ENCODE measurements around the gene AADACL2. TPM values are rescaled to one million over a fixed set of nuclear protein-coding genes. Genes with fewer than 3 reads are reported as not detected.
"Not testable (repeated sequence)": the region's sequence is repeated elsewhere in the genome, so short reads cannot be mapped to it uniquely, and the experiment has no call there.

AADACL2 gene
- total and polyA plus RNA-seq, 4 donors = not detected

- Histone ChIP-seq H3K27me3 (ENCODE audit: control insufficient read depth, insufficient read depth, low read length) (no peaks in the 10 kb centered on the region), H3K9me3 (ENCODE audit: control insufficient read depth, insufficient read depth, low read length) (no peaks in the 10 kb centered on the region), H3K4me3 (ENCODE audit: low read depth, low read length) (no peak overlapping the region), H3K4me1 (ENCODE audit: control insufficient read depth, insufficient read depth, low read length) (no peaks in the 10 kb centered on the region), H3K36me3 (ENCODE audit: control insufficient read depth, insufficient read depth, low read length) (no peaks in the 10 kb centered on the region), H3K27ac (ENCODE audit: low read depth, low read length) (no peak overlapping the region)
- no peak for DNase-seq (ENCODE audit: low read depth in 4 of 6, low spot score in 6 of 6)
- WGBS (ENCODE audit: insufficient coverage) = 81% methylated on average over 2 of the region's 4 CpGs
Measured at GRCh38 chr3:151753846-151754245, 20.1 kb downstream of the AADACL2 start.

GRCh38 chr3:151761581-151761980 lies 27.9 kb downstream of the AADACL2 start:
- no CpG with 5 or more reads among the region's 1 CpG for WGBS (ENCODE audit: insufficient coverage)
- Histone ChIP-seq H3K9me3 (ENCODE audit: control insufficient read depth, insufficient read depth, low read length) (no peaks in the 10 kb centered on the region), H3K36me3 (ENCODE audit: control insufficient read depth, insufficient read depth, low read length) (no peaks in the 10 kb centered on the region), H3K4me1 (ENCODE audit: control insufficient read depth, insufficient read depth, low read length) (no peaks in the 10 kb centered on the region), H3K27ac (ENCODE audit: low read depth, low read length) (no peak overlapping the region), H3K4me3 (ENCODE audit: low read depth, low read length) (no peak overlapping the region), H3K27me3 (ENCODE audit: control insufficient read depth, insufficient read depth, low read length) (no peaks in the 10 kb centered on the region)
- no peak for DNase-seq (ENCODE audit: low read depth in 4 of 6, low spot score in 6 of 6)

- DNase-seq (ENCODE audit: low read depth in 4 of 6, low spot score in 6 of 6); H3K4me3 ChIP-seq (ENCODE audit: low read depth, low read length); H3K27me3 ChIP-seq (ENCODE audit: control insufficient read depth, insufficient read depth, low read length); H3K4me1 ChIP-seq (ENCODE audit: control insufficient read depth, insufficient read depth, low read length); H3K27ac ChIP-seq (ENCODE audit: low read depth, low read length); H3K36me3 ChIP-seq (ENCODE audit: control insufficient read depth, insufficient read depth, low read length); H3K9me3 ChIP-seq (ENCODE audit: control insufficient read depth, insufficient read depth, low read length): not testable (repeated sequence)
- WGBS (ENCODE audit: insufficient coverage) = no CpG with 5 or more reads among the region's 1 CpG
Measured at GRCh38 chr3:151764699-151765098, 31.0 kb downstream of the AADACL2 start.

GRCh38 chr3:151765685-151766084 lies 32.0 kb downstream of the AADACL2 start:
- H3K4me1 ChIP-seq (ENCODE audit: control insufficient read depth, insufficient read depth, low read length) = peaks cover 3% of the 10 kb centered on the region
- no peaks in the 10 kb centered on the region for H3K36me3 ChIP-seq (ENCODE audit: control insufficient read depth, insufficient read depth, low read length)
- H3K27ac ChIP-seq (ENCODE audit: low read depth, low read length) = no peak overlapping the region
- H3K9me3 ChIP-seq (ENCODE audit: control insufficient read depth, insufficient read depth, low read length) = no peaks in the 10 kb centered on the region
- no peak overlapping the region for H3K4me3 ChIP-seq (ENCODE audit: low read depth, low read length)
- no peaks in the 10 kb centered on the region for H3K27me3 ChIP-seq (ENCODE audit: control insufficient read depth, insufficient read depth, low read length)
- DNase-seq (ENCODE audit: low read depth in 4 of 6, low spot score in 6 of 6) = no peak

GRCh38 chr3:151766454-151766853 lies 32.7 kb downstream of the AADACL2 start:
- Histone ChIP-seq H3K36me3 (ENCODE audit: control insufficient read depth, insufficient read depth, low read length) (no peaks in the 10 kb centered on the region), H3K4me1 (ENCODE audit: control insufficient read depth, insufficient read depth, low read length) (peaks cover 7% of the 10 kb centered on the region), H3K4me3 (ENCODE audit: low read depth, low read length) (no peak overlapping the region), H3K27me3 (ENCODE audit: control insufficient read depth, insufficient read depth, low read length) (no peaks in the 10 kb centered on the region), H3K9me3 (ENCODE audit: control insufficient read depth, insufficient read depth, low read length) (no peaks in the 10 kb centered on the region), H3K27ac (ENCODE audit: low read depth, low read length) (no peak overlapping the region)
- no peak for DNase-seq (ENCODE audit: low read depth in 4 of 6, low spot score in 6 of 6)
- WGBS (ENCODE audit: insufficient coverage) = no CpG with 5 or more reads among the region's 2 CpGs

- Histone ChIP-seq H3K4me1 (ENCODE audit: control insufficient read depth, insufficient read depth, low read length) (peaks cover 9% of the 10 kb centered on the region), H3K4me3 (ENCODE audit: low read depth, low read length) (no peak overlapping the region), H3K9me3 (ENCODE audit: control insufficient read depth, insufficient read depth, low read length) (no peaks in the 10 kb centered on the region), H3K27ac (ENCODE audit: low read depth, low read length) (no peak overlapping the region), H3K36me3 (ENCODE audit: control insufficient read depth, insufficient read depth, low read length) (no peaks in the 10 kb centered on the region), H3K27me3 (ENCODE audit: control insufficient read depth, insufficient read depth, low read length) (no peaks in the 10 kb centered on the region)
- DNase-seq (ENCODE audit: low read depth in 4 of 6, low spot score in 6 of 6) = no peak
- no CpG with 5 or more reads among the region's 1 CpG for WGBS (ENCODE audit: insufficient coverage)
Measured at GRCh38 chr3:151768393-151768930, 34.7 kb downstream of the AADACL2 start.

GRCh38 chr3:151769175-151769574 lies 35.4 kb downstream of the AADACL2 start:
- H3K4me3 ChIP-seq (ENCODE audit: low read depth, low read length) = no peak overlapping the region
- no peak for DNase-seq (ENCODE audit: low read depth in 4 of 6, low spot score in 6 of 6)
- WGBS (ENCODE audit: insufficient coverage) = no CpG with 5 or more reads among the region's 2 CpGs
- H3K27ac ChIP-seq (ENCODE audit: low read depth, low read length) = peak overlapping the region; percentile 52
- H3K4me1 ChIP-seq (ENCODE audit: control insufficient read depth, insufficient read depth, low read length) = peaks cover 9% of the 10 kb centered on the region
- H3K27me3 ChIP-seq (ENCODE audit: control insufficient read depth, insufficient read depth, low read length) = no peaks in the 10 kb centered on the region
- H3K36me3 ChIP-seq (ENCODE audit: control insufficient read depth, insufficient read depth, low read length) = no peaks in the 10 kb centered on the region
- no peaks in the 10 kb centered on the region for H3K9me3 ChIP-seq (ENCODE audit: control insufficient read depth, insufficient read depth, low read length)

- Histone ChIP-seq H3K4me3 (ENCODE audit: low read depth, low read length) (no peak overlapping the region), H3K27me3 (ENCODE audit: control insufficient read depth, insufficient read depth, low read length) (no peaks in the 10 kb centered on the region), H3K4me1 (ENCODE audit: control insufficient read depth, insufficient read depth, low read length) (peaks cover 9% of the 10 kb centered on the region), H3K9me3 (ENCODE audit: control insufficient read depth, insufficient read depth, low read length) (no peaks in the 10 kb centered on the region), H3K36me3 (ENCODE audit: control insufficient read depth, insufficient read depth, low read length) (no peaks in the 10 kb centered on the region), H3K27ac (ENCODE audit: low read depth, low read length) (peak overlapping the region; percentile 3)
- peak in 1 of 6 donors; percentile 42 for DNase-seq (ENCODE audit: low read depth in 4 of 6, low spot score in 6 of 6)
- WGBS (ENCODE audit: insufficient coverage) = 60% methylated on average over 3 of the region's 4 CpGs
Measured at GRCh38 chr3:151770956-151771355, 37.2 kb downstream of the AADACL2 start.

- 90% methylated on average over 3 of the region's 4 CpGs for WGBS (ENCODE audit: insufficient coverage)
- H3K4me1 ChIP-seq (ENCODE audit: control insufficient read depth, insufficient read depth, low read length) = peaks cover 9% of the 10 kb centered on the region
- H3K4me3 ChIP-seq (ENCODE audit: low read depth, low read length) = no peak overlapping the region
- no peak overlapping the region for H3K27ac ChIP-seq (ENCODE audit: low read depth, low read length)
- H3K27me3 ChIP-seq (ENCODE audit: control insufficient read depth, insufficient read depth, low read length) = no peaks in the 10 kb centered on the region
- no peaks in the 10 kb centered on the region for H3K9me3 ChIP-seq (ENCODE audit: control insufficient read depth, insufficient read depth, low read length)
- DNase-seq (ENCODE audit: low read depth in 4 of 6, low spot score in 6 of 6) = no peak
- no peaks in the 10 kb centered on the region for H3K36me3 ChIP-seq (ENCODE audit: control insufficient read depth, insufficient read depth, low read length)
Measured at GRCh38 chr3:151772825-151773480, 39.2 kb downstream of the AADACL2 start.

GRCh38 chr3:151774235-151774634 lies 40.5 kb downstream of the AADACL2 start:
- 100% methylated on average over 1 of the region's 1 CpG for WGBS (ENCODE audit: insufficient coverage)
- H3K9me3 ChIP-seq (ENCODE audit: control insufficient read depth, insufficient read depth, low read length) = no peaks in the 10 kb centered on the region
- DNase-seq (ENCODE audit: low read depth in 4 of 6, low spot score in 6 of 6) = no peak
- H3K27ac ChIP-seq (ENCODE audit: low read depth, low read length) = no peak overlapping the region
- no peaks in the 10 kb centered on the region for H3K36me3 ChIP-seq (ENCODE audit: control insufficient read depth, insufficient read depth, low read length)
- H3K4me1 ChIP-seq (ENCODE audit: control insufficient read depth, insufficient read depth, low read length) = peaks cover 9% of the 10 kb centered on the region
- H3K27me3 ChIP-seq (ENCODE audit: control insufficient read depth, insufficient read depth, low read length) = no peaks in the 10 kb centered on the region
- H3K4me3 ChIP-seq (ENCODE audit: low read depth, low read length) = no peak overlapping the region
